Nephron (organoid): Measurements from ENCODE around the gene P2RX7.
"Not testable (repeated sequence)": the region's sequence is repeated elsewhere in the genome, so short reads cannot be mapped to it uniquely, and the experiment has no call there.

ENCODE experiments used
- H3K27ac Mint-ChIP-seq, 3 experiments: 2 replicates each; pipeline ENCODE4 v1.8.0; 2020; ENCODE audit warnings: mixed read lengths in 3 of 3, mild to moderate bottlenecking in 2 of 3, moderate library complexity in 1 of 3
- H3K27me3 Mint-ChIP-seq: 2 replicates; pipeline ENCODE4 v1.8.0; 2021; ENCODE audit warnings: low read depth, mild to moderate bottlenecking, moderate library complexity, mixed read lengths
- H3K36me3 Mint-ChIP-seq: 2 replicates; pipeline ENCODE4 v1.8.0; 2020; ENCODE audit warnings: low read depth, mixed read lengths
- H3K4me1 Mint-ChIP-seq: 2 replicates; pipeline ENCODE4 v1.8.0; 2020; ENCODE audit warnings: mixed read lengths
- H3K4me3 Mint-ChIP-seq, 3 experiments: 2 replicates each; pipeline ENCODE4 v1.8.0; 2020; ENCODE audit warnings: mild to moderate bottlenecking in 3 of 3, mixed read lengths in 3 of 3, moderate library complexity in 2 of 3
- H3K9me3 Mint-ChIP-seq: 2 replicates; pipeline ENCODE4 v1.8.0; 2020; ENCODE audit warnings: mixed read lengths
- CTCF ChIP-seq, 3 experiments: fragments of 200-600 bp; sonication (generic); IDR thresholded peaks; one replicate each; pipeline ENCODE4 v1.5.0; 2021; ENCODE audit warnings: antibody characterized with exemption in 3 of 3; ENCODE audit not compliant: unreplicated experiment in 3 of 3

Gene P2RX7

GRCh38 chr12:121145221-121145620 lies 12.5 kb downstream of the P2RX7 start:
- peaks cover 13% of the 10 kb centered on the region for H3K9me3 Mint-ChIP-seq
- peaks cover 8% of the 10 kb centered on the region for H3K27me3 Mint-ChIP-seq
- H3K36me3 Mint-ChIP-seq: no peaks in the 10 kb centered on the region
- no peaks in the 10 kb centered on the region for H3K4me1 Mint-ChIP-seq
- no peak overlapping the region for H3K4me3 Mint-ChIP-seq
- no peak for TF ChIP-seq CTCF (IDR thresholded peaks at IDR 0.05; ENCODE audit: unreplicated experiment in 3 of 3)
- H3K27ac Mint-ChIP-seq: no peak overlapping the region

- H3K4me3 Mint-ChIP-seq, H3K27me3 Mint-ChIP-seq, H3K4me1 Mint-ChIP-seq, H3K9me3 Mint-ChIP-seq, H3K27ac Mint-ChIP-seq, H3K36me3 Mint-ChIP-seq: not testable (repeated sequence)
Observed at GRCh38 chr12:121149289-121149688, 16.6 kb downstream of the P2RX7 start.

- Mint-ChIP-seq H3K27ac (no peak overlapping the region), H3K36me3 (no peaks in the 10 kb centered on the region), H3K9me3 (peaks cover 3% of the 10 kb centered on the region), H3K4me1 (no peaks in the 10 kb centered on the region), H3K4me3 (no peak overlapping the region), H3K27me3 (peaks cover 21% of the 10 kb centered on the region)
- no peak for TF ChIP-seq CTCF (IDR thresholded peaks at IDR 0.05; ENCODE audit: unreplicated experiment in 3 of 3)
Observed at GRCh38 chr12:121154793-121155375, 22.2 kb downstream of the P2RX7 start.

GRCh38 chr12:121156365-121156764 lies 23.7 kb downstream of the P2RX7 start:
- TF ChIP-seq CTCF (IDR thresholded peaks at IDR 0.05; ENCODE audit: unreplicated experiment in 3 of 3): no peak
- H3K9me3 Mint-ChIP-seq: peaks cover 3% of the 10 kb centered on the region
- peaks cover 21% of the 10 kb centered on the region for H3K27me3 Mint-ChIP-seq
- H3K4me3 Mint-ChIP-seq: no peak overlapping the region
- no peaks in the 10 kb centered on the region for H3K4me1 Mint-ChIP-seq
- no peak overlapping the region for H3K27ac Mint-ChIP-seq
- no peaks in the 10 kb centered on the region for H3K36me3 Mint-ChIP-seq

- H3K36me3 Mint-ChIP-seq: no peaks in the 10 kb centered on the region
Observed at GRCh38 chr12:121158085-121158484, 25.4 kb downstream of the P2RX7 start.

GRCh38 chr12:121158728-121159351 lies 26.2 kb downstream of the P2RX7 start:
- H3K4me3 Mint-ChIP-seq, H3K36me3 Mint-ChIP-seq, H3K9me3 Mint-ChIP-seq, H3K4me1 Mint-ChIP-seq, H3K27ac Mint-ChIP-seq: not testable (repeated sequence)
- peaks cover 18% of the 10 kb centered on the region for H3K27me3 Mint-ChIP-seq

More at GRCh38 chr12:121158085-121158484, 25.4 kb downstream of the P2RX7 start:
- Mint-ChIP-seq H3K27me3 (peaks cover 21% of the 10 kb centered on the region), H3K4me1 (no peaks in the 10 kb centered on the region), H3K27ac (no peak overlapping the region), H3K9me3 (peaks cover 3% of the 10 kb centered on the region), H3K4me3 (no peak overlapping the region)
- no peak for TF ChIP-seq CTCF (IDR thresholded peaks at IDR 0.05; ENCODE audit: unreplicated experiment in 3 of 3)
